RCC 7860 (cell line): ENCODE data around the gene ZNF785.
"Not testable (repeated sequence)": the region's sequence is repeated elsewhere in the genome, so short reads cannot be mapped to it uniquely, and the experiment has no call there.

Source experiments
- DNase-seq: peaks from one replicate; pipeline ENCODE4 v3.0.0-alpha.2; 2015; ENCODE audit warnings: low spot score
- FAIRE-seq: peaks from 2 replicates; lab custom pipeline; 2012; peaks lifted over from hg19 to GRCh38; lab: Jason Lieb, UNC

The ZNF785 gene

DNA sequence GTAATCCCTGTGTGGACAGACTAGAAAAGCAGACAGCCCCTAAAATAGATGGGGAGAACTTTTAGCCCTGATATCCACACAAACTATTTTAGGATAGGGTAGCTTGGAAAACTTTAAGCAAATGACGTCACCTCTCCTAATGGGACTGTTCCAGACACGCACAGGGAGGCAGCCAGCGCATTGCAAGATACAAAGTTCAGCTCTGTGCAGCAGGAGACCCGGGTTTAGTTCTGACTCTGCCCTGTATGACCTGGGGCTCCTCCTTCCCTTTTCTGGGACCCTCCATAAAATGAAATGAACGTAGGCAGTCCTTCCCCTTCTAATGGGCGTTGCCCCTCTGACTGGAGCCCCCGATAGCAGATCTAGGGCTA, 18.4 kb upstream of the ZNF785 start:
- no peak for DNase-seq
- FAIRE-seq: no peak

DNA sequence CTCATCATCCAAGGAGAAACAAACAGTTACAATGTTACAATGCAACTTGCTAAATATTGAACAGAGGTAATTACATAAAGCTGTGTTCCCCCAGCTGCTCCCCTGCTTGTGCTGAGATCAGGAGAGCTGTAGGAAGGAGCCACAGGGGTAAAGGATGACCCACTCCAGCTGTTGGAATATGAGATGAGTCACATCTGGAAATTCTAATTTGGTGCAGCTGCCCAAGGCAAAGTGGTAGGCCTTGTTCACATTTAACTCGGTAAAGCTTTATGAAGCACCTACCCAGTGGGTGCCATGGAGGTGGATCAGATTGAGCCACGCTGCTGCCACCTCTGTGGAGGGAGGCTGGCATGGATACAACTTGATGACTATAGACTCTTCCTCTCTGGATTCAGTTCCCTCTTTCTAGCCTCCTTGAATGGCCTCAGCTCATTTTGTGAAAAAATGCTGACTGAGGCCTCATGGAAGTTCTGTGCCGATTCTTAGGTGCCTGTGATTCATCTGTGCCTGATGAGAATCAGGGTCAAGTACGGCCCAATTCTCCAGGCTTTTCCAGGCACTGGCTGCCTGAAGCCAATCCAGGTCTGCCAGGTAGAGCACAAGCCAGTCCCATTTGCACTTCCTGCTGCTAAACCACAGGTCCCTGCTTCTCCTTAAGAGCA, 17.2 kb upstream of the ZNF785 start:
- DNase-seq (no peak), FAIRE-seq (no peak)

DNA sequence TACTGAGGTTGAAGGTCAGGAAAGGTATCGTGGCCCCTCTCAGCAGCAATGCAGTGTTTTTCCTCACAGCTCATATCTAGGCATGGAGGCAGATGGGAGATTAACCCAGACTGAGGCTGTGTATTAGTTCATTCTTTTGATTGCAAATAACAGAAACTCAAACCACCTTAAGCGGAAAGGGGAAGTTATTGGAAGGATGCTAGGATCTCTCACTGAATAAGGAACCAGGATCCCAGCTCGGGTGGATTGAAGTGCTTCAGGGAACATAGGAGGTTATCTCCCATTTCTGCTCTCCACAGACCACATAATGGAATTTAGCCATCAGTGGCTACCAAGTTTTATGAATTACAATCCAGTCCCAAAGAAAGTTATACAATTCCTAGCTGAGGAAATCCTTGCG, 16.5 kb upstream of the ZNF785 start:
- no peak for FAIRE-seq
- DNase-seq: no peak

DNA sequence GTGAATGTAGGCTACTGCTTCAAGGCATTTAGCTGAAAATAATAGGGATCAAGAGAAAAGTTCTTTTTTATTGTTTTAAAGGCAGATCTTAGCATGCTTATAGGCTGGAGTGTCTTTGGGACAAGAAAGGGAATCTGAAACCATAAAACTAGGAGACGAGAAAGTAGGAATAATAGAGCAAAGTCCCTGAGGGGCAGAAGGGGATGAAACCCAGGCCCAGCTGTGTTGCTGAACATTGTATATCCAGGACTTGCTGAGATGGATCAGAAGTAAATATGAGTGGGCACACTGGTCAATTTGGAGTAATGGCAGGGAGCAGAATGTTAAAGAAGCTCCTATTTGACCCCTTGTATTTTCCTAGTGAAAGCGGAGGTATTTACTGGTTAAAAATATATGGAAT, 15.4 kb upstream of the ZNF785 start:
- FAIRE-seq (no peak), DNase-seq (no peak)

DNA sequence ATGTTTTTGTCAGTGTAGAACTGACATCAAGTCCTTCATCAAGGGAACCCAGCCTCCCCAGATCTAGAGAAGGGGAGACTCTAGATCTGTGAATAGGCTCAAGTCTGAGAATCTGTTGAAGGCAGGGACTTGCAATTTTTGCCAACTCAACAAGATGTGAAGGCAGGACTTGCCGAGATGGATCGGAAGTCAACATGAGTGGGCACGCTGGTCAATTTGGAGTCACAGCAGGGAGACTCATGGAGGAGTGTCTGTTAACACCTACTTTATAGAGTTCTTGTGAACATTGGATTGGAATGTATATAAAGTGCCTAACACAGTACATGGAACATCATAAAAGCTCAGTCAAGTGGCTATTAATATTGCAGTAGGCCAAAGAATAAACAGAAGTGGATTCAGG, 14.7 kb upstream of the ZNF785 start:
- FAIRE-seq: no peak
- DNase-seq: no peak

DNA sequence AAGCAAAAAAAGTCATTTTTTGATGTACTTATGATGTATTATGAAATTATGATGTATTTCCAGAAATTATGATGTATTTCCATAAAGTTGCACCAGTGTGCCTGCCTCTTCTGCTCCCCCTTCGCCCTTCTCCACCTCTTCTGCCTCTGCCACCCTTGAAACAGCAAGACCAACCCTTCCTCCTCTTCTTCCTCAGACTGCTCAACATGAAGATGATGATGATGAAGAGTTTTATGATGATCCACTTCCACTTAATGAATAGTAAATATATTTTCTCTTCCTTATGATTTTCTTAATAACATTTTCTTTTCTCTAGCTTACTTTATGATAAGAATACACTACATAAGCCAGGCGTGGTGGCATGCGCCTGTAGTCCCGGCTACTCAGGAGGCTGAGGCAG, 7.4 kb upstream of the ZNF785 start:
- DNase-seq (no peak), FAIRE-seq (no peak)

DNA sequence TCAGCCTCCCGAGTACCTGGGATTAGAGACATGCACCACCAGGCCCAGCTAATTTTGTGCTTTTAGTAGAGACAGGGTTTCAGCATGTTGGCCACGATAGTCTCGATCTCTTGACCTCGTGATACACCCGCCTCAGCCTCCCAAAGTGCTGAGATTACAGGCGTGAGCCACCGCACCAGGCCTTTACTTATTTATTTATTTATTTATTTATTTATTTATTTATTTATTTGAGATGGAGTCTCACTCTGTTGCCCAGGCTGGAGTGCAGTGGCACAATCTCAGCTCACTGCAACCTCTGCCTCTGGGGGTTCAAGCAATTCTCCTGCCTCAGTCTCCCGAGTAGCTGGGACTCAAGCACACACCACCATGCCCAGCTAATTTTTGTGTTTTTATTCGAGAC, 5.4 kb upstream of the ZNF785 start:
- not testable (repeated sequence) for FAIRE-seq

DNA sequence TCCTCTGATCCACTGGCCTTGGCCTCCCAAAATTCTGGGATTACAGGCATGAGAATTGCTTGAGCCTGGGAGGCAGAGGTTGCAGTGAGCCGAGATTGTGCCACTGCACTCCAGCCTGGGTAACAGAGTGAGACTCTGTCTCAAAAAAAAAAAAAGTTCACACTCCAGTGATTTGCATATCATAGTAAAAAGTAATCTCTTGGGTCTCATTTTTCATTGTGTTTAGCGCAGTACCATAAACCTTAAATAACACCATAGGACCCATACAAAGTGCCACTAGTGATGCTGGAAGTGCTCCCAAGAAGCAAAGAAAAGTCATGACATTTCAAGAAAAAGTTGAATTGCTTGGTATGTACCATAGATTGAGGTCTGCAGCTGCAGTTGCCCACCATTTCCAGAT, 4.1 kb upstream of the ZNF785 start:
- DNase-seq, FAIRE-seq: not testable (repeated sequence)

More for the DNA sequence above, 5.4 kb upstream of the ZNF785 start:
- DNase-seq: not testable (repeated sequence)

DNA sequence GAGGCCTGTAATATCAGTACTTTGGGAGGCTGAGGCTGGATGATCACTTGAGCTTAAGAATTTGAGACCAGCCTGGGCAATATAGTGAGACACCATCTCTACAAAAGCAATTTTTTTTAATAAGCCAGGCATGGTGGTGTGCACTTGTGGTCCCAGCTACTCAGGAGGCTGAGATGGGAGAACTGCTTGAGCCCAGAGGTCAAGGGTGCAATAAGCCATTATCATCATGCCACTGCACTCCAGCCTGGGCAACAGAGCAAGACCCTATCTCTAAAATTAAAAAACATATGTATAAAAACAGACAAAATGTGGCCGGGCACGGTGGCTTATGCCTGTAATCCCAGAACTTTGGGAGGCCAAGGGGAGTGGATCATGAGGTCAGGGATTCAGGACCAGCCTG, 3.2 kb upstream of the ZNF785 start:
- DNase-seq: no peak
- FAIRE-seq: no peak

DNA sequence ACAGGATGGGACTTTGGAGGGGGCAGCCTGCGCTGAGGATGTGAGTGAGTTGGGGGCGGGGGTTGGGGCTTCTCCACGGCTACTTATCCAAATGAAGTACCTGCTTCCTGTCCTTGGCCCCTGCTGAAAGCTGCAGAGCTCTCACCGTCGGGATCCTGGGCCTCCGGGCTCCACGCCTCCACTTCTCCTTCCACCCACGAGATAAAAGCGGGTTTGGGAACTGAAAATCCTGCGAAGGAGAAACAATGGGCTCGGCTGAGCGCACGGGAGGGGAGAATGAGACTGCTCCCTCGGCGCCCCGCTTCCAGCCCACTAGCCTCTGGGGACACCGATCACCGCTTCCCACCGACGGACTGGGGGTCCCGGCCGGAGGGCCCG, 486 bp downstream of the ZNF785 start:
- no peak for DNase-seq
- no peak for FAIRE-seq

DNA sequence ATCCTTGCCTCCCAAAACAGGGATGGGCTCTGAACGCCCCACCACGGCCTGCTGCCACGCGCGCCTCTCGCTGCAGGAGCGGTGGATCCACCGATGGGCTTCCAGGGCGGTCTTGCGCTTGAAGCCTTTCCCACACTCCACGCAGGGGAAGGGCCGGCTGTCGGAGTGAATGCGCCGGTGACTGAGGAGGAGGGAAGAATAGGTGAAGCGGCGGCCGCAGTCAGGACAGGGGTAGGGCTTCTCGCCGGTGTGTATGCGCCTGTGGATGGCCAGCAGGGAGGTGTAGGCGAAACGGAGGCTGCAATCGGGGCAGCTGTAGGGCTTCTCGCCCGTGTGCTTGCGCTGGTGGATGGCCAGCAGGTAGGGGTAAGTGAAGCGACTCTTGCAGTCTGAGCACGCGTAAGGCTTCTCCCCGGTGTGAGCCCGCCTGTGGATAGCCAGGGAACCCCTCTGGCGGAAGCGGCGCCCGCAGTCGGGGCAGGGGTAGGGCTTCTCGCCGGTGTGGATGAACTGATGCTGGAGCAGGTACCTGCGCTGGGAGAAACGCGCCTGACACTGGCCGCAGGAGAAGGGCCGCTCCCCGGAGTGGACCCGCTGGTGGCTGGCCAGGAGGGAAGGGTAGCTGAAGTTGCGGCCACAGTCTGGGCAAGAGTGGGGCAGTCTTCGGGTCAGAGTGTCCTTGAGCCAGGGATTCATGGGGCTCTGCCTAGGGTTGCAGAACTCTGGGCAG, 2.7 kb downstream of the ZNF785 start:
- DNase-seq (no peak), FAIRE-seq (no peak)

DNA sequence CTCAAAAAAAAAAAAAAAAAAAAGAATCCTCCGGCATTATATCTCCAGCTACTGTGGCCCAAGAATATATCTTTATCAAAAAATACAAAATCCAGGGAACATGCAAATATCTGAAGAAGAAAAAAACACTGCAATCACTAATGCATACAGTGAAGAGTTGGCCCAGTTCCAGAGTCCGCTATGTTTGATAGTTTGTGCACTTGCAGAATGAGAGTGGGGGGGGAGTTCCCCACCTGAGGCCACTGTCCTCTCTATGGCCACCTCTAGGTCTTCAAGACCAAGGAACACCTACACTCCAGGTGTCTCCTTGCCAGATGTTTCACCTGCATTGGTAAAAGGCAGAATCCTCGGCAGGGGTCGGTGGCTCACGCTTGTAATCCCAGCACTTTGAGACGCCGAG, 4.0 kb downstream of the ZNF785 start:
- no peak for FAIRE-seq

DNA sequence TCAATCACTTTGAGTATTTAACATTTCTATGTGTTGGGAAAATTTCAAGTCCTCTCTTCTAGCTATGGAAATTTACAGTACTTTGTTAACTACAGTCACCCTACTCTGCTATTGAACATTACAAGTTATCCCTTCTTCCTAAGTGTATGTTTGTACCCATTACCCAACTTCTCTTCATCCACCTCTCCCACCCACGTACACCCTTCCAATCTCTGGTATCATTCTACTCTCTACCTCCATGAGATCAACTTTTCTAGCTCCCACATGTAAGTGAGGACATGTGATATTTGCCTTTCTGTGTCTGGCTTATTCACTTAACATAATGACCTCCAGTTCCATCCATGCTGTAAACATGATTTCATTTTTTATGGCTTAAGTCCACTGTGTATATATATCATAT, 10.8 kb downstream of the ZNF785 start:
- FAIRE-seq (no peak), DNase-seq (no peak)

More for the DNA sequence above, 4.0 kb downstream of the ZNF785 start:
- no peak for DNase-seq

DNA sequence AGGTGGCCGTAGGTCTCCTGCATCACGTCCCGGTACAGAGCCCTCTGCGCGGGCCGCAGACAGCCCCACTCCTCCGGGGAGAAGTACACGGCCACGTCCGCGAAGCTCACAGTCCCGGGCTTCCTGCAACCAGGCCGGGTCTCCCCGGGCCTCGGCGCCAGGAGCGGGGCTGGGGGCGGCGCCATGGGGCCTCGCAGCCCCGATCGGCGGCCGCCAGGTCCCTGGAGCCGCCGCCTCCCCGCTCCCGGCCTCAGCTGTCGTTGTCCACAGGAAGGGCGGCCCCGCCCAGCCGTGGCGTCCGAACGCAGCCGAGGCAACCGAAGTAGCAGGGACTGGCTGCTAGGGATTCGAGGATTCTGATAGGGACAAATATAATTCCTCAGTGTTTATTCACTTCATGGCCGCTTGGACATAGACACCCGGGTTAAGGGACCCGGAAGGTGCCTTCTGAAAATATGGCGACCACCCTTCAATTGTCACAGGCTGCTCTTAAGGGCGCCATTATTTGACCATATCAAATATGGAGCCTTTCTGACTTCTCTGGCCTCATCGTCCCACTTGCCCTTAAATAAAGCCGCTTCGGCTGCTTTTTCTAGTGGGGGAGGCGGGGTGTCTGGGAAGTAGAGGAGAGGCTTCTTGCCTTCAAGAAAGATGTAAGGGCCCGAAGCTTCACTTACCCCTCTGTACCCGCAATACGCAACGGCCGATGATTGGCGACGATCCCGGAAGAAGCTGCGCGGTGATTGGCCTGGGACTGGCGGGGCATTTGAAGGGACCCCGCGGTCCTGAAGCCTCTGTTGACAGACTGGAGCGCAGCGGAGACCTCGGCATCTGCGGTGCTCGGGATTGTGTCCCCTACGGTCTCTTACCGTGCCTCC, 13.8 kb downstream of the ZNF785 start, which contains the start of gene ZNF688:
Gene ZNF688, minus strand, starts transcription at position 270 of the 878 bp plus-strand sequence. Its CDS starts 85 bp downstream, at position 185.
- FAIRE-seq (no peak), DNase-seq (peak; percentile 20)

DNA sequence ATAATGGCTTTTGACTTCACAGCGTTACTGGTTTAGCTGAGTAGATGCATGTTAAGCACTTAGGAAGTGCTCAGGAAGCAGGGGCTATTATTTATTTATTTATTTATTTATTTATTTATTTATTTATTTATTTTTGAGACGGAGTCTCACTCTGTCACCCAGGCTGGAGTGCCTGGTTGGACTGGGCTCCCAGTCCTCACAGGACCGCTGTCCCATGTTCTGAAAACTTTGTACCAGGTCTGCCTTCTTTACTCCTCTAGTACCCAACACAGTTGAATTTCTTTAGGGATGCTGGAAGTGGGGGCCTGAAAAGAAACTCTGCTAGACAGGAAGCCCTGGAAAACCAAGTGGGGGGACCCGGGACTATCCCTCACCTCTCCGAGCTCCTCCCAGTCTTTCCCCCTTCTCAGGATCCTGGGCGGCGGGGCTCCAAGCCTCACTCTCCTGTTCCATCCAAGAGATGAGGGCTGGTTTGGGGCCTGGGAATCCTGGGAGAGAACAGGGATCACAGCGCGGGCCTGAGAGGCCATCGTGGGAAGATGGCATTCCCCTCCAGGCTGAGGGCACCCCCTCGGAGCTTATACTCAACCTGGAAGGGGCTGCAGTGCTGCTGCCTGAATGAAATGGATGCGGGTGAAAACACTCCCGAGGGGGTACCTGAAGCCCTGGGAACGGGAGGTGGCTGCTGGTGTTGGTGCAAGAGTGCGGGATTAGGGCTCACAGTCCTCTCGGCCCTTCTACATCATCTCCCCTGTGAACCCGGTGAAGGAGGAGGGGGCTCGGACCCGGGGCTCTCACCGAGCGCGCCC, 14.7 kb downstream of the ZNF785 start:
- no peak for FAIRE-seq
- no peak for DNase-seq

DNA sequence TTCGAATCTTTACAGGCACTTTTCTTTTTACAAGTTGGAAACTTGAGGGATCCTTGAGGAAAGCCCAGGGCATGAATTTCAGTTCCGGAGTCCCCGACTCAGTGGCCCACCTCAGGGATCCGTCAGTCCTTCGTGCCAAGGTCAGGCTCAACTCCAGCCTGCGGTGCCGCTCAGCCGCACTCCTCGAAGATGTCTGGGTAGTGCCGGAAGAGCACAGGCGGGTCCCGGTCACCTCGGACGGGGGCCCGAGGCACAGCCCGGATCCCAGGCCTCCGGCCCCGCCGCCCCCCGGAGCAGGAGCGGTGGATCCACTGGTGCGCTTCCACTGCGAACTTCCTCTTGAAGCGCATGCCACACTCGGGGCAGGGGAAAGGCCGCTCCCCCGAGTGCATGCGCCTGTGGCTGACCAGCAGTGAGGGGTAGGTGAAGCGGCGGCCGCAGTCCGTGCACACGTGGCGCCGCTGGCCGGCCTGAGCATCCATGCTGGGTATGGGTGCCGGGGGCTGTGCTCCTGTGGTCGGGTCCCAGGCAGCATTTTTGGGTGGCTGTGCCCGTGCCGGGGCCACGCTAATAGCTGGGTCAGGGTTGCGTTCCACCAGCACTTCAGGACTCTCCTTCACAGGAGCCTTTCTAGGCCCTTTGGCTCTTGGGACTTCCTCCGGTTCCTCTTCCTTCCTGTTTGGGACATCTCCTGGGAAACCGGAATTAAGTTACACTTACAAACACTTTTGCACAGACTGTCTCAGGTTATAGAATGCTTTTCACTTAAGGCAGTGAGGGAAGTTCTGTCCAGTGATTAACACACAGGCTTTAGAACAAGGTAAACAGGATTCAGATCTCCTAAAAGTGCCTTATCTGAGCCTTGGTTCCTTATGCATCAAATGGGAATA, 15.5 kb downstream of the ZNF785 start:
- no peak for DNase-seq

DNA sequence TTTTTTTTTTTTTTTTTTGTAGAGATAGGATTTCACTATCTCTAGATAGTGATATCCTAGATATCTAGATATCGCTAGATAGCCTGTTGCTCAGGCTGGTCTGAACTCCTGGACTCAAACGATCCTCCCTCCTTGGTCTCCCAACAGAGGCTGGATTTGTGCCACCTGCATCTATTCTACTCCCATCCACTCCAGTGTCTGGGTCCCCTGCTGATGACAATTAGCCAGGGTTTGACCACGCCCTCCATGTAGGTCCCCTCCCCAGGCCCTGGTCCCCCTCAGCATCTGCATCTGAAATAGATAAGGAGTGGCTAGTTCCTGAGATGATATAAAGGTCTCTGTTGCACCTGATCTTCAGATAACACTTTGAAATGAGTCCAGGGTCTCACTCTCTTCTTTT, 16.2 kb downstream of the ZNF785 start:
- FAIRE-seq: no peak
- DNase-seq: no peak

More for the DNA sequence above, 15.5 kb downstream of the ZNF785 start:
- FAIRE-seq: no peak

DNA sequence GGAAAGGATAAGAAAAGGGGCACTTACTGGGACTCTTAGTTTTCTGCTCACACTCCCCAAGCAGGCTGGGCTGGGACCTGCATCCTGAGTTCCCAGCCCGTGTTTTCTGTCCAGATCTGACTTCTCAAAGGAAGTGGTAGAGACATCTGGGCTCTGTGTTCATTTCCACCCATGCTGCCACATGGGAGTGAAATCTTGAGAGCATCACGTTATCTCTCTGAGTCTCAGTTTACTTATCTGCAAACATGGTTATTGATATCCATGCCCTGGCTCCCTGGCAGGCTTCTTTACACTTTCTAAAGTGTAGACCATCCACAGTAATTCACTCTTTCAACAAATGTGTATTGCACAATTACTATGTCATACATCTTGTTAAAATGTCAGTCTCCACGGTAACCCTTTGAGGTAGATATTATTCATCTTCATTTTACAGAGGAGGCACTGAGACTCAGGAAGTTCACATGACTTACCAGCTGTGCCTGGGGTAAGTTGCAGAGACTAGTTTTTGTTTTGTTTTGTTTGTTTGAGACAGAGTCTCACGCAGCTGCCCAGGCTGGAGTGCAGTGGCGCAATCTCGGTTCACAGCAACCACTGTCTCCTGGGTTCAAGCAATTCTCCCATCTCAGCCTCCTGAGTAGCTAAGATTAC, 17.4 kb downstream of the ZNF785 start:
- no peak for FAIRE-seq
- DNase-seq: peak; percentile 63
